Muscle layer of duodenum (tissue), 2 donors: Measurements from ENCODE around the gene NEURL4.

Source experiments
- H3K27ac ChIP-seq: one replicate; pipeline ENCODE4 v1.7.0; 2013; ENCODE audit warnings: mild to moderate bottlenecking, low read length
- H3K27me3 ChIP-seq: one replicate; pipeline ENCODE4 v1.7.0; 2013; ENCODE audit warnings: low read depth, mild to moderate bottlenecking, control low read depth, low read length
- H3K36me3 ChIP-seq, 2 donors: one replicate each; pipeline ENCODE4 v1.7.0; 2013; ENCODE audit warnings: low read length in 2 of 2, control low read depth in 1 of 2, mild to moderate bottlenecking in 1 of 2; ENCODE audit not compliant: insufficient read depth in 2 of 2, control insufficient read depth in 1 of 2
- H3K4me1 ChIP-seq, 2 donors: one replicate each; pipeline ENCODE4 v1.7.0; 2013; ENCODE audit warnings: low read length in 2 of 2, mild to moderate bottlenecking in 2 of 2, control low read depth in 1 of 2, moderate library complexity in 1 of 2; ENCODE audit not compliant: insufficient read depth in 2 of 2, control insufficient read depth in 1 of 2
- H3K4me3 ChIP-seq, 2 donors: one replicate each; pipeline ENCODE4 v1.7.0; 2013; ENCODE audit warnings: low read length in 2 of 2, low read depth in 1 of 2, mild to moderate bottlenecking in 1 of 2
- H3K9me3 ChIP-seq, 2 donors: one replicate each; pipeline ENCODE4 v1.7.0; 2013; ENCODE audit warnings: low read length in 2 of 2, control low read depth in 1 of 2, mild to moderate bottlenecking in 1 of 2; ENCODE audit not compliant: control insufficient read depth in 1 of 2
- donor health status: healthy.

NEURL4 gene

DNA sequence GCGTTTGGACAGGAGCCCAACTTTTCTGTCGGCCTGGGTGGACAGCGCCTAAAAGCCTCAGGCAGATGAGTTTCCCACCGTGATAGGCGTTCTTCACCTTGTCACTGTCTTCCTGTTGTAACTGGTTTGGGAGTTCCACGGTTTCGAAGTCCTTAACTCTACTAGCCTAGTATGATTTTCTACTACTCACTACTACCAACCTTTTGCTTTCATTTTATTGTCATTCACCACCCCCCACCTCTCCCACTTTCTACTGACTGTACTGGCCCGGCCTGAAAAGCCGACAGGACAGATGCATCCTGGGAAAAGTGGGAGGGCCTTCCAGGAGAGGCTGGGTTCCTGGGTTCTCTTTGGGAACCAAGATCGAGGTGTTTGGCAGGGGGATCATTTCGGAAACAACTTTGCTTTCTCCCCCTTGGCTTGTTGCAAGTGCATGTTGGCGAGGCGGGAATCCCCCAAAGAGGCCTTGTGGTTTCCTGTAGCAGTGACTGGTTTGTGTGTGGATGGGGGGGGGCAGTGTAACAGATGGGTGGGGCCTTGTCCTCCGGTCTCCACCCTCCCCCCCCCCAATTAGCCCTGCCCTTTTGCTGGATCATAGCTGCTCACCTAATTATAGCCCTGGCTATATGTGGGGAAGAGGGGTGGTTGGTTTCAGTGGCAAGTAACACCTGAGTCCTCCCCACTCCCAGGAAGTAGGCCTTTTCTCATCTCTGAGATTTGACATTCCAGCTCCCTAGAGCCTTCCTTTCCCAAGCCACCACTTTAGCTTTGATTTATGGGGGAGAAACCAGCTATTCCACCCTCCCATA lies 20.3 kb downstream of the NEURL4 start:
- Histone ChIP-seq H3K9me3 (no peaks in the 10 kb centered on the region), H3K4me1 (peaks cover 9 to 42% of the 10 kb centered on the region in 2 donors), H3K27me3 (no peaks in the 10 kb centered on the region), H3K27ac (peak overlapping the region; percentile 99), H3K4me3 (peak overlapping the region; percentile 91 to 93), H3K36me3 (peaks cover 35 to 54% of the 10 kb centered on the region in 2 donors)

DNA sequence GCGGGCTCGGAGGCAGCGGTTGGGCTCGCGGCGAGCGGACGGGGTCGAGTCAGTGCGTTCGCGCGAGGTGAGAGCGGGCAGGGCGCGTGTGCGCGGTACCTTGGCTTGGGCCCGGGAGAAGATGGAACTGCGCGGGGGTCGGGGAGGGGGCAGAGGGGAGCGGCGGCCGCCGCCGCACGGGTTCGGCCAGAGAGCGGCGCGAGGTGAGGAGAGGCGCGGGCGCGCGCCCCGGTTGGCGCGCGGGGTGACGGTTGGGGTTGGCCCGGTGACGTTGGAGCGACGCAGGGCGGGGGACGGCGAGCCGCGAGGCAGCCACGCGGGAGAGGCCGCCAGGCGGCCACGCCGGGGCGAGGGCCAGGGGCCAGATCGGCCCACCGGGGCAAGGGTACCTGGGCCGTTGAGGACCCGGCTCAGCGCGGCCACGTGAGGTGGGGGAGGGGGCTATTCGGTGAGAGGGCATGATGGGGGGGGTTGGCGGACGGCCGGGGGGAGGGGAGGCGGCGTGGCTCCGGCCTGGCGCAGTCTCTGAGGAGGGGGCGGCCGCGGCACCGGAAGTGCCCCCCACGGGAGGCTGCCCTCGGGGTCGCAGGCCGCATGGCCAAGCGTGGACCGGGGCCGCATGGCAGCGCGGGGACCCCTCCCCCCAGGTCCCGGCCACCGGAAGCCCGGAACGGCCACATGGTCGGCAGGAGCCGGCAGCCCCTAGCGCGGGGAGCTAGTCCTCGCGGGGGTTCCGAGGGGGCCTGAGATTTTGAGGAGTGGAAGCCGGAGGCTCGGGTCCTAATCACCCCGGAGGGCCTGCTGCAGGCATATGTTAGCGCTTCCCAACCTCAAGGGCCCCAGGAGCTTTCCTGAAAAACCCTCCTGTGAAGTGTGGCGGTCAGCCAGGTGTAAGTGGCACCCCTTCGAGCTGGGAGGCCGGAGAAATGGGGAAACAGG lies 21.2 kb downstream of the NEURL4 start:
- peaks cover 28 to 45% of the 10 kb centered on the region in 2 donors for H3K36me3 ChIP-seq
- H3K27me3 ChIP-seq = no peaks in the 10 kb centered on the region
- H3K4me1 ChIP-seq = peaks cover 9 to 33% of the 10 kb centered on the region in 2 donors
- peak overlapping the region; percentile 99 for H3K27ac ChIP-seq
- peak overlapping the region; percentile 91 to 93 for H3K4me3 ChIP-seq
- no peaks in the 10 kb centered on the region for H3K9me3 ChIP-seq

DNA sequence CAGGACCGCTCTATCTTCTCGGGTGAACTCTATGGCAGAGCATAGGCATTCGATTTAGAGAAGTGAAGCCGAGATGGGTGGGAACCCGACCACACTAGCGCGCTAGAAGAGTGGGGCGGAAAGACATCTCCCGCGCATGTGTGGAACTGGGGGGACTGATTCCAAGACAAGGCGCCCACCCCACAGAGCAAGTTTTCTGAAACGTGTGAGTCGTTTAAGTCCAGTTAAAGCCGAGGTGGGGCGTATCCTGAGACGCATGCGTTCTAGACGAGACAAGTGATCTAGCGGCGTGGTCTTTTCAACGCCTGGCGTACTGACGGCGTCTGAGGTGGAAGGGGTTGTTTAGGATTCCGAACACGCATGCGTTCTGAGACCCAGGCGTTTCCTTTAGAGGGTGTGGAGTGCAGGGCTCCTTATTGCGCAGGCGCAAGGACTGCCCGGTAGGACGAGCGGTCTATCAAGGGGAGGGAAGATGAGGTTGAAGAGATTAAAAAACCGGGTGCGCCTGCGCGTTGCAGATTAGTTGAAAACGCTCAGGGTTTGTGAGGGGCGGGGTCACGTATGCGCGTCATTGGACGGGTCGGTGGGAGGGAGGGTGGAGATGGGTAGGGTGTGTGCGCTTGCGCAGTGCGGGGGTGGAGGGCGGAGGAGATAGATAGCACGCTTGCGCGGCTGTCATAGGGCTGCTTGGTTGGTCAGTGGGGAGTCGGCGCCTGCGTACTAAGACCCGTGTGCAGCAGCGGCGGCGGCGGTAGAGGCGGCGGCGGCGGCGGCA lies 22.0 kb downstream of the NEURL4 start, which contains the start of gene EIF5A:
Gene EIF5A (plus strand): TSS at position 718 of the 775 bp plus-strand sequence. CDS start 2,008 bp downstream, outside the sequence.
- H3K9me3 ChIP-seq = no peaks in the 10 kb centered on the region
- H3K4me1 ChIP-seq = peaks cover 9 to 26% of the 10 kb centered on the region in 2 donors
- peak within 1 kb of the TSS; percentile 99 for H3K27ac ChIP-seq
- H3K4me3 ChIP-seq = peak within 1 kb of the TSS; percentile 91 to 93
- H3K36me3 ChIP-seq = peaks cover 21 to 37% of the 10 kb centered on the region in 2 donors
- no peaks in the 10 kb centered on the region for H3K27me3 ChIP-seq

DNA sequence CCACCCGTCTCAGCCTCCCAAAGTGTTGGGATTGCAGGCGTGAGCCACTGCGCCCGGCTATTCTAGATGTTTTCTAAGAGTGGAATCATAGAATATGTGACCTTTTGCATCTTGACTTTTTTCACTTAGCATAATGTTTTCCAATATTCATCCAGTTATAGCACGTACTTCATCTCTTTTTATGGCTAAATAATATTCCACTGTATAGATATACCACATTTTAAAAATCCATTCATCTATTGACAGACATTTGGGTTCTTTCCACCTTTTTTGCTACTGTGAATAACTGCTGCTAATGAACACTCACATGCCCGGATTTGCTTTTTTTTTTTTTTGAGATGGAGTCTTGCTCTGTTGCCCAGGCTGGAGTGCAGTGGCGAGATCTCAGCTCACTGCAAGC lies 25.0 kb downstream of the NEURL4 start:
- H3K4me3 ChIP-seq = no peak overlapping the region
- H3K9me3 ChIP-seq = no peaks in the 10 kb centered on the region
- peaks cover 0 to 7% of the 10 kb centered on the region in 2 donors for H3K36me3 ChIP-seq
- H3K27ac ChIP-seq = no peak overlapping the region
- H3K27me3 ChIP-seq = no peaks in the 10 kb centered on the region
- peaks cover 1 to 7% of the 10 kb centered on the region in 2 donors for H3K4me1 ChIP-seq

DNA sequence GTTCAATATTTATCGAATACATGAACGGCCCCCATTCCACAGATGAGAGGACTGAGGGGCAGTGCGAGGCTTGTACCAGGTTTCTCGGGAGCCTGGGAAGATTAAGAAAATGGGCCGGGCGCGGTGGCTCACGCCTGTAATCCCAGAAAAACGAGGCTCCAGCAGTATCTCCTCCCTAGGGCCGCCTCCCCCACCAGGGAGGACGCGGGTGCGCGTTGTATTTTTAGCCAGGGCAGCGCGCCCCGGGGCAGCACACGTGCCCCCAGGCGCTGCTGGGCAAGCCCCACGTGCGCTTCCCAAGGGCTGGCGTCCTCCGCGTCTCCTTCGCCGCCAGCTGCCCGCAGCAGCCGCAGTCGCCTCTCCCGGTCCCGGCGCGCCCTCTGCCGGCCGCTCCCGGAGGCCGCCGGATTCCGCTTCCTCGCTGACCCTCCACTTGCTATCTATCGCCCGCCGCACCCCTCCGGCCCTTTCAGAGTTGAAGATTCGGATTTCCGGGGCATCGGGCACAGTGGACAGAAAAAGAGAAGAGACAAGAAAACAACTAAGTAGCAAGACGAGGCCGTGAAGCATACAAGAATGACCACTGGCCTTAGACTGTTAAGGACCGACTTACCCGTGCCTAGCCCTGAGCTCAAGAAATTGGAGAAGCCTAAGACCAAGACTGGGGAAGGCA lies 32.8 kb downstream of the NEURL4 start:
- peaks cover 4 to 49% of the 10 kb centered on the region in 2 donors for H3K4me1 ChIP-seq

DNA sequence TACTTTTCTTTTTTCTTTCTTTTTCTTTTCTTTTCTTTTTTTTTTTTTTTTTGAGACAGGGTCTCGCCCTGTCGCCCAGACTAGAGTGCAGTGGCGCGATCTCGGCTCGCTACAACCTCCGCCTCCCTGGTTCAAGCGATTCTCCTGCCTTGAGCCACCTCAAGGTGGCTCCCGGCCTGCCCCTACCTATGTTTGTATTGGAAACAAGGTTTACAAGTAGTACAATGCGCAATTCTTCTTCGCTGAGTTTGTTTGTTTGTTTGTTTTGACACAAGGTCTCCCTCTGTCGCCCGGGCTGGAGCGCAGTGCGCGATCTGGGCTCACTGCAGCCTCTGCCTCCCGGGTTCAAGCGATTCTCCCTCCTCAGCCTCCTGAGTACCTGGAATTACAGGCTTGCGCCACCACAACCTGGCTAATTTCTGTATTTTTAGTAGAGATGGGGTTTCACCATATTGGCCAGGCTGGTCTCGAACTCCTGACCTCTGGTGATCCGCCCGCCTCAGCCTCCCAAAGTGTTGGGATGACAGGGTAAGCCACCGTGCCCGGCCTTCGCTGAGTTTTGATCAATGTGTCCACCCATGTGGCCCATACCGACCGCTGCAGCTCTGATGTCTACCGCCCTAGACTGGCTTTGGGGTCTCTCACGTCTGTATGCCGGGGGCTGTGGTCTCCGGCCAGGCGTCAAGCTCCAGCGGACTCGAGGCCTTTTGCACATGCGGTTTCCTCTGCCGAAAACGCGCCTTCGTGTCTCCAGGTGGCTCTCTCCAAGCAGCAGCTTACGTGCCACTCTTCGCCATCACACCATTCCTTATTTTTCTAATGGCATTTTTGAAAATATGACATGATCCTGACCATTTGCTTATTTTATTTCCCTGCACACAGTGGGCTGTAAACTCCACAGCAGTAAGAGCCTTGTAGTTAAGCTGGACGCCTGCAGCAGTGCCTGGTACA lies 33.6 kb downstream of the NEURL4 start:
- Histone ChIP-seq H3K27me3 (peaks cover 6% of the 10 kb centered on the region), H3K4me3 (peak overlapping the region in 1 of 2 donors; percentile 49), H3K27ac (no peak overlapping the region), H3K9me3 (no peaks in the 10 kb centered on the region), H3K4me1 (peaks cover 4 to 49% of the 10 kb centered on the region in 2 donors), H3K36me3 (no peaks in the 10 kb centered on the region)

More for the DNA sequence above, 32.8 kb downstream of the NEURL4 start:
- H3K27me3 ChIP-seq = peaks cover 6% of the 10 kb centered on the region
- H3K27ac ChIP-seq = no peak overlapping the region
- H3K36me3 ChIP-seq = no peaks in the 10 kb centered on the region
- H3K4me3 ChIP-seq = peak overlapping the region in 1 of 2 donors; percentile 19
- no peaks in the 10 kb centered on the region for H3K9me3 ChIP-seq

GRCh38 chr17:7294614-7295153 lies 34.5 kb downstream of the NEURL4 start, which contains the start of gene YBX2:
TSS of gene YBX2 (minus strand) at chr17:7294639. CDS start at chr17:7294500, 139 bp downstream.
- Histone ChIP-seq H3K36me3 (no peaks in the 10 kb centered on the region), H3K27ac (no peak within 1 kb of the TSS), H3K4me1 (peaks cover 4 to 49% of the 10 kb centered on the region in 2 donors), H3K4me3 (peak within 1 kb of the TSS in 1 of 2 donors; percentile 49), H3K9me3 (no peaks in the 10 kb centered on the region), H3K27me3 (peaks cover 6% of the 10 kb centered on the region)

DNA sequence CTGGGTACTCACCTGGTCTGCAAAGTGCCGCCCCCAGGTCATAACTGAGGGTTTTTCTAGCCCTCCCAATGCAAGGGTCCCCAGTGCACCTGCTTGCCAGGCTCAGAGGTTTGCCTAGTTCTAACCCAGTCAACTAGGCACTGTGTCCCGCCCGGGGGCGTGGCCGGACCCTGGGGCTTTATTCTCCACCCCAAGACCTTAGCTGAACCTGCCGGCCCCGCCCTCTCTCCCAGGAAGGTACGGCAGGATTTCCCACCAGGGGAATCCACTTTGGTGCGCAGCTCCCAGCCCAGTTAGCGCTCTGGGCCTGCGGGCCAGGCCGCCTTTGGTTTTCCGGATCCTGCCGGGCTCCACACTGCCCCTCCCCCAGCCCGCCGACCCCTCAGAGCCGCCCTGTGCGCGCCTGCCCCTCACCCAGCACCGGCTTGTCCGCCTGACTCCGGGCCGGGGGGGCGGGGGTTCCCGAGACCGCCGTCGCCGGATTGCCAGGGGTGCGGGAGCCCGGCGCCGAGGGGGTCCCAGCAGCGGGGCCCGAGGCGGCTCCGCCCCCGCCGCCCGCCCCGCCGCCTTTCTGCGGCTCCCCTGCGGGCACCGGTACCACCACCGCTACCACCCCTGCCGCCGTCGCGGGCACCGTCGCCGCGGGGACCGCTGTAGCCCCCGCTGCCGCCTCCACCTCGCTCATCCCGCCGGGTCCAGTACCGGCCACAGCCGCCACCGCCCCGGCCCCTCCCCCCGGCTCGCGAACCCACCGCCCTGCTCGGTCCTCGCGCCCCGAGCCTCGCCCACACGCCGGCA lies 35.1 kb downstream of the NEURL4 start:
- H3K27me3 ChIP-seq = peaks cover 6% of the 10 kb centered on the region
- no peaks in the 10 kb centered on the region for H3K36me3 ChIP-seq
- H3K4me1 ChIP-seq = peaks cover 4 to 49% of the 10 kb centered on the region in 2 donors
- H3K4me3 ChIP-seq = peak overlapping the region in 1 of 2 donors; percentile 49
- no peak overlapping the region for H3K27ac ChIP-seq
- H3K9me3 ChIP-seq = no peaks in the 10 kb centered on the region

DNA sequence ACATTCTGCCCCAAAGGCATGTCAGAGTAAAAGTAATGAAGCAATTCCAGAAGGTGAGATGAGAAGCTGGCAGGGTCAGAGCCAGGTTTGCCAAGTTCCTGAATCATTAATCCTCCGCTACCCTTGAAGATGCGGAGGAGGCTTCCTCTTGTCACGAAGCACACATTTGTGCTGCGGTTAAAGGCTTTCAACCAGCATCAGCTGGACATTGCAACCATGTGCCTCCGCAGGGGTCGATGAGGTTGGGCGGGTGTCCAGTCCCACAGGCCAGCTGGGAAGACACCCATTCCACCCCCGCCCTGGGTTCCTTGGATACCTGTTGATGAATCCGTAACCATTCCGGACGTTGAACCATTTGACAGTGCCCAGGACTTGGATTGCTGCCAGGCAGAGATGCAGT lies 36.0 kb downstream of the NEURL4 start:
- Histone ChIP-seq H3K36me3 (no peaks in the 10 kb centered on the region), H3K4me1 (peaks cover 4 to 49% of the 10 kb centered on the region in 2 donors), H3K9me3 (no peaks in the 10 kb centered on the region), H3K4me3 (no peak overlapping the region), H3K27ac (no peak overlapping the region), H3K27me3 (peaks cover 6% of the 10 kb centered on the region)
